ENCODE data around the gene LRIG2. TPM values are rescaled to one million over a fixed set of nuclear protein-coding genes. Genes with fewer than 3 reads are reported as not detected.

LRIG2 gene
- total and polyA plus RNA-seq, 9 of the 15 experiments (the other 6 are each of a cell fraction or from before 2014, with no cell fraction given): 1.8 to 28.1 (median 11.5) TPM

- TF ChIP-seq, protein P1, sequence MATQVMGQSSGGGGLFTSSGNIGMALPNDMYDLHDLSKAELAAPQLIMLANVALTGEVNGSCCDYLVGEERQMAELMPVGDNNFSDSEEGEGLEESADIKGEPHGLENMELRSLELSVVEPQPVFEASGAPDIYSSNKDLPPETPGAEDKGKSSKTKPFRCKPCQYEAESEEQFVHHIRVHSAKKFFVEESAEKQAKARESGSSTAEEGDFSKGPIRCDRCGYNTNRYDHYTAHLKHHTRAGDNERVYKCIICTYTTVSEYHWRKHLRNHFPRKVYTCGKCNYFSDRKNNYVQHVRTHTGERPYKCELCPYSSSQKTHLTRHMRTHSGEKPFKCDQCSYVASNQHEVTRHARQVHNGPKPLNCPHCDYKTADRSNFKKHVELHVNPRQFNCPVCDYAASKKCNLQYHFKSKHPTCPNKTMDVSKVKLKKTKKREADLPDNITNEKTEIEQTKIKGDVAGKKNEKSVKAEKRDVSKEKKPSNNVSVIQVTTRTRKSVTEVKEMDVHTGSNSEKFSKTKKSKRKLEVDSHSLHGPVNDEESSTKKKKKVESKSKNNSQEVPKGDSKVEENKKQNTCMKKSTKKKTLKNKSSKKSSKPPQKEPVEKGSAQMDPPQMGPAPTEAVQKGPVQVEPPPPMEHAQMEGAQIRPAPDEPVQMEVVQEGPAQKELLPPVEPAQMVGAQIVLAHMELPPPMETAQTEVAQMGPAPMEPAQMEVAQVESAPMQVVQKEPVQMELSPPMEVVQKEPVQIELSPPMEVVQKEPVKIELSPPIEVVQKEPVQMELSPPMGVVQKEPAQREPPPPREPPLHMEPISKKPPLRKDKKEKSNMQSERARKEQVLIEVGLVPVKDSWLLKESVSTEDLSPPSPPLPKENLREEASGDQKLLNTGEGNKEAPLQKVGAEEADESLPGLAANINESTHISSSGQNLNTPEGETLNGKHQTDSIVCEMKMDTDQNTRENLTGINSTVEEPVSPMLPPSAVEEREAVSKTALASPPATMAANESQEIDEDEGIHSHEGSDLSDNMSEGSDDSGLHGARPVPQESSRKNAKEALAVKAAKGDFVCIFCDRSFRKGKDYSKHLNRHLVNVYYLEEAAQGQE (IDR thresholded peaks at IDR 0.05; ENCODE audit: borderline replicate concordance): no peak
- TF ChIP-seq, protein P1 (CRISPR knock-in tag; IDR thresholded peaks at IDR 0.05; ENCODE audit: low read depth): no peak
- TF ChIP-seq ZKSCAN1 (IDR thresholded peaks at IDR 0.05; ENCODE audit: low read depth, low read length): 0 out of 2 replicates have a peak, but pooled peaks have one; percentile 15
- TF ChIP-seq DACH1 (IDR thresholded peaks at IDR 0.05; ENCODE audit: partially characterized antibody): no peak
- peak; percentile 82 for TF ChIP-seq NFIC (IDR thresholded peaks at IDR 0.05)
- no peak for TF ChIP-seq ZNF445 (CRISPR knock-in tag; IDR thresholded peaks at IDR 0.05; ENCODE audit: low read depth)
- TF ChIP-seq ZNF639 (CRISPR knock-in tag; conservative IDR thresholded peaks at IDR 0.05 in 1 of 2, IDR thresholded peaks at IDR 0.05 in 1 of 2): 0 out of 4 replicates have a peak, but pooled peaks of 1 of the 2 experiments have one; percentile 51
- peak; percentile 79 for TF ChIP-seq DPF2 (IDR thresholded peaks at IDR 0.05)
- no peak for TF ChIP-seq JUN (IDR thresholded peaks at IDR 0.05; ENCODE audit: borderline replicate concordance, low read depth, low read length)
- no peak for TF ChIP-seq JUN (CRISPR knock-in tag; IDR thresholded peaks at IDR 0.05; ENCODE audit: borderline replicate concordance)
- no peak for TF ChIP-seq DEAF1 (CRISPR knock-in tag; IDR thresholded peaks at IDR 0.05)
- no peak for TF ChIP-seq ZNF431 (CRISPR knock-in tag; IDR thresholded peaks at IDR 0.05)
- no peak for TF ChIP-seq SAFB2 (IDR thresholded peaks at IDR 0.05; ENCODE audit: borderline replicate concordance, low read depth, low read length, severe bottlenecking)
- no peak for TF ChIP-seq ILK (tag; IDR thresholded peaks at IDR 0.05; ENCODE audit: borderline replicate concordance, low read depth)
- TF ChIP-seq ZZZ3 (IDR thresholded peaks at IDR 0.05): no peak
- peak; percentile 85 for TF ChIP-seq POLR2AphosphoS5 (IDR thresholded peaks at IDR 0.05; ENCODE audit: control insufficient read depth, insufficient read depth, low read depth, low read length)
- peak in 1 of 2 experiments; percentile 57; a peak in 2 of 4 replicates for TF ChIP-seq HDAC1 (IDR thresholded peaks at IDR 0.05)
These were observed 31.3 kb upstream of the LRIG2 start (continued) for GRCh38 chr1:113041569-113042284.
